ENCODE measurements around the gene MYOM3. TPM values are rescaled to one million over a fixed set of nuclear protein-coding genes. Genes with fewer than 3 reads are reported as not detected.

The MYOM3 gene
- total RNA-seq, 1 donor from 2014 or later = not detected

GRCh38 chr1:24107462-24108138 lies 4.3 kb downstream of the MYOM3 start:
- no peak for TF ChIP-seq CTCF (IDR thresholded peaks at IDR 0.05; ENCODE audit: partially characterized antibody, unreplicated experiment)
- Mint-ChIP-seq H3K27ac (ENCODE audit: unreplicated experiment) (no peak overlapping the region), H3K9me3 (ENCODE audit: unreplicated experiment) (peaks cover 3% of the 10 kb centered on the region), H3K27me3 (ENCODE audit: unreplicated experiment) (peaks cover 1% of the 10 kb centered on the region), H3K4me1 (ENCODE audit: low read depth, unreplicated experiment) (peaks cover 6% of the 10 kb centered on the region), H3K36me3 (ENCODE audit: unreplicated experiment) (no peaks in the 10 kb centered on the region), H3K4me3 (ENCODE audit: unreplicated experiment) (no peak overlapping the region)
- no peak for DNase-seq

GRCh38 chr1:24105368-24106160 lies 6.4 kb downstream of the MYOM3 start:
- TF ChIP-seq CTCF (IDR thresholded peaks at IDR 0.05; ENCODE audit: partially characterized antibody, unreplicated experiment) = no peak

GRCh38 chr1:24104854-24105253 lies 7.1 kb downstream of the MYOM3 start:
- H3K9me3 Mint-ChIP-seq (ENCODE audit: unreplicated experiment) = peaks cover 2% of the 10 kb centered on the region
- no peak overlapping the region for H3K27ac Mint-ChIP-seq (ENCODE audit: unreplicated experiment)
- peaks cover 1% of the 10 kb centered on the region for H3K27me3 Mint-ChIP-seq (ENCODE audit: unreplicated experiment)
- H3K4me1 Mint-ChIP-seq (ENCODE audit: low read depth, unreplicated experiment) = peaks cover 1% of the 10 kb centered on the region
- H3K36me3 Mint-ChIP-seq (ENCODE audit: unreplicated experiment) = no peaks in the 10 kb centered on the region
- no peak for DNase-seq
- H3K4me3 Mint-ChIP-seq (ENCODE audit: unreplicated experiment) = no peak overlapping the region
- TF ChIP-seq CTCF (IDR thresholded peaks at IDR 0.05; ENCODE audit: partially characterized antibody, unreplicated experiment) = no peak

More at GRCh38 chr1:24105368-24106160, 6.4 kb downstream of the MYOM3 start:
- DNase-seq = no peak
- H3K4me3 Mint-ChIP-seq (ENCODE audit: unreplicated experiment) = no peak overlapping the region
- peaks cover 2% of the 10 kb centered on the region for H3K9me3 Mint-ChIP-seq (ENCODE audit: unreplicated experiment)
- H3K4me1 Mint-ChIP-seq (ENCODE audit: low read depth, unreplicated experiment) = peaks cover 1% of the 10 kb centered on the region
- H3K36me3 Mint-ChIP-seq (ENCODE audit: unreplicated experiment) = no peaks in the 10 kb centered on the region
- peaks cover 1% of the 10 kb centered on the region for H3K27me3 Mint-ChIP-seq (ENCODE audit: unreplicated experiment)
- H3K27ac Mint-ChIP-seq (ENCODE audit: unreplicated experiment) = no peak overlapping the region

GRCh38 chr1:24103879-24104278 lies 8.1 kb downstream of the MYOM3 start:
- Mint-ChIP-seq H3K36me3 (ENCODE audit: unreplicated experiment) (no peaks in the 10 kb centered on the region), H3K9me3 (ENCODE audit: unreplicated experiment) (no peaks in the 10 kb centered on the region), H3K4me3 (ENCODE audit: unreplicated experiment) (no peak overlapping the region), H3K27me3 (ENCODE audit: unreplicated experiment) (peaks cover 1% of the 10 kb centered on the region), H3K27ac (ENCODE audit: unreplicated experiment) (no peak overlapping the region), H3K4me1 (ENCODE audit: low read depth, unreplicated experiment) (peaks cover 1% of the 10 kb centered on the region)
- no peak for TF ChIP-seq CTCF (IDR thresholded peaks at IDR 0.05; ENCODE audit: partially characterized antibody, unreplicated experiment)
- no peak for DNase-seq

- no peaks in the 10 kb centered on the region for H3K9me3 Mint-ChIP-seq (ENCODE audit: unreplicated experiment)
- DNase-seq = no peak
- peaks cover 1% of the 10 kb centered on the region for H3K4me1 Mint-ChIP-seq (ENCODE audit: low read depth, unreplicated experiment)
- no peak overlapping the region for H3K4me3 Mint-ChIP-seq (ENCODE audit: unreplicated experiment)
- no peak for TF ChIP-seq CTCF (IDR thresholded peaks at IDR 0.05; ENCODE audit: partially characterized antibody, unreplicated experiment)
- peaks cover 1% of the 10 kb centered on the region for H3K27me3 Mint-ChIP-seq (ENCODE audit: unreplicated experiment)
- no peak overlapping the region for H3K27ac Mint-ChIP-seq (ENCODE audit: unreplicated experiment)
- H3K36me3 Mint-ChIP-seq (ENCODE audit: unreplicated experiment) = no peaks in the 10 kb centered on the region
Observed at GRCh38 chr1:24103408-24103807, 8.5 kb downstream of the MYOM3 start.

Data from glutamatergic neuron (in vitro differentiated cells).